GM23338 (cell line): ENCODE results near the gene KAT6B. TPM values are rescaled to one million over a fixed set of nuclear protein-coding genes. Genes with fewer than 3 reads are reported as not detected.

Source experiments
- ATAC-seq: fragments of 200-7000 bp; cut with Tn5 transposase; 3 replicates; pipeline ENCODE4 v1.9.1; 2020
- DNase-seq: peaks from one replicate; pipeline ENCODE4 v3.0.0-alpha.2; 2015; ENCODE audit warnings: low spot score
- H2AFZ ChIP-seq: fragments of 200-600 bp; sonication (generic); 2 replicates; pipeline ENCODE4 v1.8.0; 2016; ENCODE audit warnings: antibody characterized with exemption, mild to moderate bottlenecking, moderate library complexity
- H3F3A ChIP-seq: fragments of 200-600 bp; sonication (generic); replicated peaks from 2 replicates; pipeline ENCODE4 v1.8.0; 2017; ENCODE audit warnings: antibody characterized with exemption, mixed run types, low read depth
- H3K27ac ChIP-seq: fragments of 200-600 bp; sonication (generic); 2 replicates; pipeline ENCODE4 v1.6.1; 2016; ENCODE audit warnings: low read depth
- H3K27me3 ChIP-seq: fragments of 200-600 bp; sonication (generic); 2 replicates; pipeline ENCODE4 v1.8.0; 2016; ENCODE audit warnings: mild to moderate bottlenecking, mixed run types, moderate library complexity; ENCODE audit not compliant: insufficient read depth
- H3K36me3 ChIP-seq: fragments of 200-600 bp; sonication (generic); 2 replicates; pipeline ENCODE4 v1.8.0; 2016; ENCODE audit warnings: mild to moderate bottlenecking; ENCODE audit not compliant: insufficient read depth
- H3K4me1 ChIP-seq: fragments of 200-600 bp; sonication (generic); 2 replicates; pipeline ENCODE4 v1.8.0; 2016; ENCODE audit warnings: mild to moderate bottlenecking, moderate library complexity; ENCODE audit not compliant: insufficient read depth
- H3K4me2 ChIP-seq: fragments of 200-600 bp; sonication (generic); 2 replicates; pipeline ENCODE4 v1.7.1; 2017; ENCODE audit warnings: mixed run types
- H3K4me3 ChIP-seq: fragments of 200-600 bp; sonication (generic); 2 replicates; pipeline ENCODE4 v1.6.1; 2016; ENCODE audit warnings: mixed run types
- H3K79me2 ChIP-seq: fragments of 200-600 bp; sonication (generic); replicated peaks from 2 replicates; pipeline ENCODE4 v1.8.0; 2017; ENCODE audit warnings: mild to moderate bottlenecking; ENCODE audit not compliant: insufficient read depth
- H3K9me2 ChIP-seq: fragments of 200-600 bp; sonication (generic); 2 replicates; pipeline ENCODE4 v1.8.0; 2017; ENCODE audit not compliant: insufficient read depth
- H4K20me1 ChIP-seq: fragments of 200-600 bp; sonication (generic); replicated peaks from 2 replicates; pipeline ENCODE4 v1.8.0; 2017; ENCODE audit warnings: mild to moderate bottlenecking; ENCODE audit not compliant: insufficient read depth
- H3K27ac Mint-ChIP-seq: 2 replicates; pipeline ENCODE4 v1.8.0; 2020; ENCODE audit warnings: inconsistent platforms, mild to moderate bottlenecking, moderate library complexity, mixed read lengths
- H3K27me3 Mint-ChIP-seq: 3 replicates; pipeline ENCODE4 v1.8.0; 2022; ENCODE audit warnings: low read depth, mild to moderate bottlenecking, moderate library complexity, mixed read lengths, inconsistent platforms; ENCODE audit not compliant: insufficient read depth, poor library complexity
- H3K36me3 Mint-ChIP-seq: 3 replicates; pipeline ENCODE4 v1.8.0; 2021; ENCODE audit warnings: low read depth, mild to moderate bottlenecking, inconsistent platforms, moderate library complexity, mixed read lengths
- H3K4me1 Mint-ChIP-seq: 3 replicates; pipeline ENCODE4 v1.8.0; 2020; ENCODE audit warnings: mild to moderate bottlenecking, inconsistent platforms, mixed read lengths
- H3K4me3 Mint-ChIP-seq: 3 replicates; pipeline ENCODE4 v1.8.0; 2021; ENCODE audit warnings: moderate library complexity, mild to moderate bottlenecking, inconsistent platforms, mixed read lengths
- H3K9me3 Mint-ChIP-seq: 3 replicates; pipeline ENCODE4 v1.8.0; 2020; ENCODE audit warnings: moderate library complexity, mild to moderate bottlenecking, inconsistent platforms, mixed read lengths
- CREB1 ChIP-seq: fragments of 250-450 bp; sonication (Bioruptor Pico); IDR thresholded peaks from 2 replicates; pipeline ENCODE4 v1.5.0; 2020; ENCODE audit warnings: low read depth, mild to moderate bottlenecking, moderate library complexity
- CTCF ChIP-seq, 2 experiments: fragments of 200-600 bp in 1 of 2; sonication (generic) in 1 of 2; conservative IDR thresholded peaks; 2 replicates each; pipeline versions ENCODE4 v1.5.1 to v1.6.1; 2016 to 2017; ENCODE audit warnings: antibody characterized with exemption in 2 of 2, low read depth in 2 of 2, mild to moderate bottlenecking in 2 of 2, moderate library complexity in 1 of 2
- ETS1 ChIP-seq: IDR thresholded peaks from 2 replicates; pipeline ENCODE4 v1.6.1; 2016; ENCODE audit warnings: antibody characterized with exemption
- EZH2 ChIP-seq: fragments of 200-600 bp; sonication (generic); IDR thresholded peaks from one replicate; pipeline ENCODE4 v1.8.0; 2017; ENCODE audit warnings: antibody characterized with exemption, mild to moderate bottlenecking, low read depth; ENCODE audit not compliant: unreplicated experiment
- EZH2phosphoT487 ChIP-seq: fragments of 200-600 bp; sonication (generic); IDR thresholded peaks from one replicate; pipeline ENCODE4 v1.8.1; 2018; ENCODE audit warnings: antibody characterized with exemption; ENCODE audit not compliant: unreplicated experiment
- JUNB ChIP-seq: IDR thresholded peaks from one replicate; pipeline ENCODE4 v1.6.1; 2016; ENCODE audit warnings: antibody characterized with exemption; ENCODE audit not compliant: unreplicated experiment
- NANOG ChIP-seq: IDR thresholded peaks from 2 replicates; pipeline ENCODE4 v1.6.1; 2016; ENCODE audit warnings: antibody characterized with exemption, borderline replicate concordance
- POLR2AphosphoS5 ChIP-seq: IDR thresholded peaks from 2 replicates; pipeline ENCODE4 v1.6.1; 2016; ENCODE audit warnings: antibody characterized with exemption, low read depth
- REST ChIP-seq: IDR thresholded peaks from one replicate; pipeline ENCODE4 v1.6.1; 2018; ENCODE audit warnings: antibody characterized with exemption; ENCODE audit not compliant: unreplicated experiment
- STAT1 ChIP-seq: IDR thresholded peaks from one replicate; pipeline ENCODE4 v1.6.1; 2016; ENCODE audit warnings: antibody characterized with exemption; ENCODE audit not compliant: unreplicated experiment
- ZNF114 ChIP-seq: fragments of 250-450 bp; sonication (Bioruptor Pico); IDR thresholded peaks from 2 replicates; pipeline ENCODE4 v1.5.0; 2020; ENCODE audit warnings: mild to moderate bottlenecking, moderate library complexity
- ZNF331 ChIP-seq: fragments of 250-450 bp; sonication (Bioruptor Pico); IDR thresholded peaks from 2 replicates; pipeline ENCODE4 v1.5.0; 2020; ENCODE audit warnings: low read depth, mild to moderate bottlenecking, moderate library complexity
- ZNF462 ChIP-seq: fragments of 250-450 bp; sonication (Bioruptor Pico); IDR thresholded peaks from 2 replicates; pipeline ENCODE4 v1.5.0; 2020; ENCODE audit warnings: mild to moderate bottlenecking, moderate library complexity
- polyA plus RNA-seq: library from polyadenylated mRNA; unstranded; fragments of >200 nt; fragmentation: Nextera tagmentation; extraction: Ambion mirVana; gene quantifications from 2 replicates; pipeline ENCODE4 v1.2.1, GENCODE V29; 2016
- total RNA-seq: library from RNA; depleted of rRNA; stranded (reverse); fragments of >200 nt; shearing (Covaris generic); gene quantifications from 2 replicates; pipeline ENCODE4 v1.2.3, GENCODE V29; 2014

The KAT6B gene
- total and polyA plus RNA-seq, 2 experiments from 2014 or later = 21.3 to 31.4 TPM

- H3K4me3 ChIP-seq = no peak overlapping the region
- H3F3A ChIP-seq = no peaks in the 10 kb centered on the region
- H3K27ac ChIP-seq = no peak overlapping the region
- DNase-seq (no peak), ATAC-seq (no peak; the same call in 1 of the 3 replicates)
- peaks cover 62% of the 10 kb centered on the region for H3K79me2 ChIP-seq
- 0 out of 2 replicates have a peak, but pooled peaks cover under 1% of the 10 kb centered on the region for H4K20me1 ChIP-seq
- Mint-ChIP-seq H3K36me3 (no peaks in the 10 kb centered on the region), H3K27ac (no peak overlapping the region), H3K9me3 (no peaks in the 10 kb centered on the region), H3K4me3 (no peak overlapping the region), H3K27me3 (no peaks in the 10 kb centered on the region), H3K4me1 (peaks cover 34% of the 10 kb centered on the region)
- H3K36me3 ChIP-seq = no peaks in the 10 kb centered on the region
- H3K4me1 ChIP-seq = peaks cover 24% of the 10 kb centered on the region
- H2AFZ ChIP-seq = no peak overlapping the region
- H3K4me2 ChIP-seq = no peak overlapping the region
- H3K9me2 ChIP-seq = no peaks in the 10 kb centered on the region
- no peaks in the 10 kb centered on the region for H3K27me3 ChIP-seq
- TF ChIP-seq ETS1 = no peak
- no peak for TF ChIP-seq JUNB
- no peak for TF ChIP-seq EZH2
- TF ChIP-seq POLR2AphosphoS5 = no peak
- no peak for TF ChIP-seq ZNF114 (CRISPR knock-in tag)
- TF ChIP-seq ZNF331 (CRISPR knock-in tag) = no peak
- no peak for TF ChIP-seq REST
- no peak for TF ChIP-seq ZNF462
- TF ChIP-seq NANOG = no peak
- TF ChIP-seq CREB1 (CRISPR knock-in tag) = no peak
- TF ChIP-seq CTCF (conservative IDR thresholded peaks at IDR 0.05; ENCODE audit: low read depth in 2 of 2) = no peak
- no peak for TF ChIP-seq EZH2phosphoT487
- no peak for TF ChIP-seq STAT1
Observed at GRCh38 chr10:74926791-74927585, 100.6 kb downstream of the KAT6B start.
